ENCODE measurements around the gene PDZRN3. TPM values are rescaled to one million over a fixed set of nuclear protein-coding genes. Genes with fewer than 3 reads are reported as not detected.
"Not testable (repeated sequence)": the region's sequence is repeated elsewhere in the genome, so short reads cannot be mapped to it uniquely, and the experiment has no call there.

Gene PDZRN3
- total and polyA plus RNA-seq, 2 donors (not counting 3 experiments of a cell fraction or from before 2014, with no cell fraction given), result not detected

GRCh38 chr3:73465926-73466325 lies 158.8 kb downstream of the PDZRN3 start:
- BruUV-seq (replicated peaks), result no TSS peak
- no peaks in the 10 kb centered on the region for H3K9me1 ChIP-seq (replicated peaks; ENCODE audit: control insufficient read depth, extremely low read depth, insufficient read depth, low read length)
- H3K9ac ChIP-seq (replicated peaks; ENCODE audit: extremely low read depth, insufficient read depth, low read length), result no peak overlapping the region
- dilution Hi-C loops (cut with MboI; ENCODE audit: extremely low pct_ligation_motif_present, low sequenced_read_pairs), result no loop called here
- H3K4me3 ChIP-seq (replicated peaks in 1 of 3; ENCODE audit: insufficient read depth in 1 of 3, low read depth in 1 of 3, low read length in 3 of 3), result no peak overlapping the region
- no peak overlapping the region for H3K4me2 ChIP-seq (ENCODE audit: insufficient read depth, low read length)
- H2AFZ ChIP-seq (ENCODE audit: low read depth, low read length), result no peak overlapping the region
- CTCF ChIA-PET, result no interaction called here
- H3K9me3 ChIP-seq (replicated peaks; ENCODE audit: control insufficient read depth, insufficient read depth, low read length), result no peaks in the 10 kb centered on the region
- H3K27ac ChIP-seq (ENCODE audit: insufficient read depth, low read depth, low read length), result no peak overlapping the region
- no peaks in the 10 kb centered on the region for H3K27me3 ChIP-seq (ENCODE audit: control insufficient read depth in 2 of 2, insufficient read depth in 2 of 2, low read length in 2 of 2)
- TF ChIP-seq MAX (IDR thresholded peaks at IDR 0.05; ENCODE audit: insufficient read depth, insufficient read length) (no peak), MYC (IDR thresholded peaks at IDR 0.05; ENCODE audit: low read depth, low read length) (no peak), EZH2 (IDR thresholded peaks at IDR 0.05; ENCODE audit: borderline replicate concordance, low read depth, low read length, severe bottlenecking) (no peak), GATA2 (IDR thresholded peaks at IDR 0.05; ENCODE audit: insufficient read depth, insufficient read length, low read depth, low read length) (no peak), FOS (IDR thresholded peaks at IDR 0.05; ENCODE audit: borderline replicate concordance, insufficient read depth, low read length) (no peak), CTCF (IDR thresholded peaks at IDR 0.05; ENCODE audit: extremely low read depth in 1 of 2, insufficient read depth in 1 of 2, low read depth in 1 of 2, low read length in 2 of 2) (no peak)
- no peaks in the 10 kb centered on the region for H3K79me2 ChIP-seq (ENCODE audit: control insufficient read depth, insufficient read depth, low read length)
- H4K20me1 ChIP-seq (replicated peaks; ENCODE audit: control insufficient read depth, extremely low read depth, insufficient read depth, low read length), result no peaks in the 10 kb centered on the region
- FAIRE-seq (no peak), DNase-seq (ENCODE audit: low read depth, low spot score) (no peak)
- POLR2A ChIA-PET, result no interaction called here
- intact Hi-C loops (cut with micrococcal nuclease), result no loop called here
- no peaks in the 10 kb centered on the region for H3K36me3 ChIP-seq (ENCODE audit: control insufficient read depth in 2 of 2, extremely low read depth in 1 of 2, insufficient read depth in 2 of 2, low read length in 2 of 2)
- no peaks in the 10 kb centered on the region for H3K4me1 ChIP-seq (ENCODE audit: control insufficient read depth, extremely low read depth, insufficient read depth, low read length)

GRCh38 chr3:73464126-73464525 lies 160.6 kb downstream of the PDZRN3 start:
- POLR2A ChIA-PET; CTCF ChIA-PET; H3K79me2 ChIP-seq (ENCODE audit: control insufficient read depth, insufficient read depth, low read length); H3K27me3 ChIP-seq (ENCODE audit: control insufficient read depth in 2 of 2, insufficient read depth in 2 of 2, low read length in 2 of 2); H3K9ac ChIP-seq (replicated peaks; ENCODE audit: extremely low read depth, insufficient read depth, low read length); H3K4me2 ChIP-seq (ENCODE audit: insufficient read depth, low read length); FAIRE-seq; dilution Hi-C loops (cut with MboI; ENCODE audit: extremely low pct_ligation_motif_present, low sequenced_read_pairs); H3K27ac ChIP-seq (ENCODE audit: insufficient read depth, low read depth, low read length); H2AFZ ChIP-seq (ENCODE audit: low read depth, low read length); intact Hi-C loops (cut with micrococcal nuclease); H3K9me3 ChIP-seq (replicated peaks; ENCODE audit: control insufficient read depth, insufficient read depth, low read length); H3K36me3 ChIP-seq (ENCODE audit: control insufficient read depth in 2 of 2, extremely low read depth in 1 of 2, insufficient read depth in 2 of 2, low read length in 2 of 2); BruUV-seq (replicated peaks); DNase-seq (ENCODE audit: low read depth, low spot score); H3K9me1 ChIP-seq (replicated peaks; ENCODE audit: control insufficient read depth, extremely low read depth, insufficient read depth, low read length); H3K4me3 ChIP-seq (replicated peaks in 1 of 3; ENCODE audit: insufficient read depth in 1 of 3, low read depth in 1 of 3, low read length in 3 of 3); H4K20me1 ChIP-seq (replicated peaks; ENCODE audit: control insufficient read depth, extremely low read depth, insufficient read depth, low read length); H3K4me1 ChIP-seq (ENCODE audit: control insufficient read depth, extremely low read depth, insufficient read depth, low read length): not testable (repeated sequence)
